Measurements from ENCODE around the gene HOXD12. TPM values are rescaled to one million over a fixed set of nuclear protein-coding genes. Genes with fewer than 3 reads are reported as not detected.

HOXD12 gene
- total RNA-seq, 4 donors from 2014 or later: not detected

DNA sequence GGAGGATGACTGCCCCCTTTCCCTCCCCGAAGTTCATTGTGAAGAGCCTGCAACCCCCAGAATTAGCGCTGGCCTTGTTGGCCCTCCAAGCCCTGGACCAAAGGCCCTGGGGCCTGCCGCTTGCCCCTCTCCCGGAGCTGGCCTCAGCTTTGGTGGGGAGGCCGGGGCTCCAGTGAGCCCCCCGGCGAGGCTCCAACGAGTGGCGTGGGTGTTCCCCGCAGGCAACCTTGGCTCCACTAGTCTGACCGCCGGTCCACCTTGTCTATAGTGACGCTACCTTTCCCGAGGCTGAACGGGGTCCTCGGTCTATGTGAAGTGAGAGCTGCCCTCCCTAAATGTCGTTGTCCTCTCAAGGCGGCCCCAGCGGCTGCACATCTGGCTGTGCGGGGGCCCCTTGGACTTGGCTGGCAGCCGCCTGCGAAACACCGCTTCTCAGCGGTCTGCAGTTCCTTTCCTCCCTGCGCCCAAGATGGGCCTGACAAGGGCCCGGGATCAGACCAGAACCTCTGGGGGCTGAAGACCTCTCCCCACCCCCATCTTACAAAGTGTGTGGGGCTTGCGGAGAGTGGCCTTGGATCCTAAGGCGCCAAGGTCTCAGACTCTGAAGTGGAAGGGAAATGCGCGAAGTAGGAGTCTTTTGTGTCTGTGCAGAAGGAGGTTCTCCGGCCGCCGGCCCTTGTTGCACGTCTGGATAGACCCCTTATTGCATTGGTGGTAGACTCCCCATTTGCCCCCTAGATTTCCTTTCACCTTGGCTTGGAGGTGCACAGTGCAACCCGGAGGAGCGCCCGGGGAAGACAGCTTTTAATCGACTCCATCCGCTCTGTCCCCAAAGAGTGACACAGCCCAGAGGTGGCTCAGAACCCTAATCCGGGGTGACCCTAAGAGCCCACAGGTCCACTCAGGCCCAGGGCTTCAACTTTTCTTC lies 13.0 kb downstream of the HOXD12 start:
- Histone ChIP-seq H3K4me3 (no peak overlapping the region), H3K27ac (no peak overlapping the region), H3K9me3 (no peaks in the 10 kb centered on the region), H3K36me3 (no peaks in the 10 kb centered on the region), H3K27me3 (peaks cover 0 to 99% of the 10 kb centered on the region in 2 donors), H3K4me1 (peaks cover 0 to 36% (median 4%) of the 10 kb centered on the region in 4 donors)
- WGBS, 2 donors: 19 to 28% methylated on average over 24 to 39 of the region's 40 CpGs
- TF ChIP-seq POLR2A (IDR thresholded peaks at IDR 0.05): no peak
- TF ChIP-seq EP300 (IDR thresholded peaks at IDR 0.05): no peak
- no peak for TF ChIP-seq CTCF (IDR thresholded peaks at IDR 0.05)
- no peak for DNase-seq (ENCODE audit: low spot score in 2 of 2)

- peaks cover 0 to 23% (median 0%) of the 10 kb centered on the region in 4 donors for H3K4me1 ChIP-seq
- TF ChIP-seq POLR2A (IDR thresholded peaks at IDR 0.05) (no peak), EP300 (IDR thresholded peaks at IDR 0.05) (no peak), CTCF (IDR thresholded peaks at IDR 0.05) (no peak)
- no peaks in the 10 kb centered on the region for H3K36me3 ChIP-seq
- no peak overlapping the region for H3K27ac ChIP-seq
- no peaks in the 10 kb centered on the region for H3K9me3 ChIP-seq
- WGBS, 2 donors: 37 to 39% methylated on average over 26 of the region's 26 CpGs
- peaks cover 0 to 100% of the 10 kb centered on the region in 2 donors for H3K27me3 ChIP-seq
- DNase-seq (ENCODE audit: low spot score in 2 of 2): no peak
- H3K4me3 ChIP-seq: no peak overlapping the region
These were observed 14.7 kb downstream of the HOXD12 start for GRCh38 chr2:176114120-176114929.

DNA sequence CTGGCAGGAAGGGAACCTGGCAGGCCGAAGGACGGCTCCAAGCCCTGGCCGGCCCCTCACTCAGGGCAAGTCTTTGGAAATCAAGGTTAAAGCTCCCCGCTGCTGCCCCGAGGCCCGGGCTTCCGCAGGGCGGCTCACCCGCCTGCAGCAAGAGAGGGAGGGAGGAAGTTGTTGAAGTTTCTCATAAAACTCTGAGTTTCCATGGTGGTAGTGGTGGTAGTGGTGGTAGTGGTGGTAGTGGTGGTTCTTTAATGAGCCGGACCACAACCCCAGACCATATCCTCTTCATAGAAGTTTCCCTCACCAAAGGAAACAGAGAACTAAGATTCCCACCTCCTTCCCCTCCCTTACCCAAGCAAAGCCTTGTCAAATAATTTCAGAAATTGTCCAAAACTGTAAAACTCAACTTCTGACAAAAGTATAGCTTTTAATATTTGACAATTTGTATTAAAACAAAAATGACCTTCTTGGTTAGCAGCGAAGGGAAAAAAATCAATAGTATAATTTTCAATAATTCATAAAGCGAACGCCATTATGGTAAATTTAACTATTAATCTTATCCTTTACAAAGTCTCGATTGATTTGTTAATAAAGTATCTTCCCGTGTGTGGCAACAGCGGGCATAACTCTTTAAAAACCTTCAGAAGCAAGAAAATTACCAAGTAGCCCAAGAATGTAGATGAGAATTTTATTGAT lies 15.5 kb downstream of the HOXD12 start:
- peaks cover 0 to 23% (median 0%) of the 10 kb centered on the region in 4 donors for H3K4me1 ChIP-seq
- H3K9me3 ChIP-seq: no peaks in the 10 kb centered on the region
- H3K36me3 ChIP-seq: no peaks in the 10 kb centered on the region
- no peak overlapping the region for H3K4me3 ChIP-seq
- no peak overlapping the region for H3K27ac ChIP-seq
- 51 to 52% methylated on average over 16 of the region's 16 CpGs for WGBS, 2 donors
- TF ChIP-seq CTCF (IDR thresholded peaks at IDR 0.05) (no peak), EP300 (IDR thresholded peaks at IDR 0.05) (no peak), POLR2A (IDR thresholded peaks at IDR 0.05) (no peak)
- no peak for DNase-seq (ENCODE audit: low spot score in 2 of 2)
- H3K27me3 ChIP-seq: peaks cover 0 to 100% of the 10 kb centered on the region in 2 donors

- H3K9me3 ChIP-seq: no peaks in the 10 kb centered on the region
- peaks cover 0 to 21% (median 0%) of the 10 kb centered on the region in 4 donors for H3K4me1 ChIP-seq
- H3K27ac ChIP-seq: peak within 1 kb of the TSS in 1 of 4 donors; percentile 16
- 7% methylated on average over 61 to 62 of the region's 66 CpGs for WGBS, 2 donors
- peak within 1 kb of the TSS in 1 of 4 donors; percentile 29 for H3K4me3 ChIP-seq
- H3K36me3 ChIP-seq: no peaks in the 10 kb centered on the region
- H3K27me3 ChIP-seq: peaks cover 3 to 100% of the 10 kb centered on the region in 2 donors
- no peak for DNase-seq (ENCODE audit: low spot score in 2 of 2)
- TF ChIP-seq CTCF (IDR thresholded peaks at IDR 0.05) (peak in 3 of 5 experiments; percentile 9 to 40 (median 15)), POLR2A (IDR thresholded peaks at IDR 0.05) (no peak), EP300 (IDR thresholded peaks at IDR 0.05) (peak in 1 of 2 donors; percentile 8)
These were observed 16.6 kb downstream of the HOXD12 start, which contains the start of gene HOXD10 for GRCh38 chr2:176115883-176116813. TSS of gene HOXD10 (plus strand) at chr2:176116778. CDS start at chr2:176116834, 56 bp downstream.
